ENCODE measurements around the gene ITGB4. TPM values are rescaled to one million over a fixed set of nuclear protein-coding genes. Genes with fewer than 3 reads are reported as not detected.
A peak's percentile ranks its signal among the peaks of the same experiment; 100 is the strongest.

The ITGB4 gene
- total and polyA plus RNA-seq, 2 of the 13 experiments (the other 11 are each of a cell fraction or from before 2014, with no cell fraction given): 6.9 to 14.5 TPM

GRCh38 chr17:75706042-75706728, 15.1 kb upstream of the ITGB4 start:
- H3K4me3 ChIP-seq (replicated peaks in 1 of 3; ENCODE audit: insufficient read depth in 1 of 3, low read depth in 2 of 3, low read length in 3 of 3): no peak overlapping the region
- ATAC-seq: no peak
- ChIA-PET POLR2A (interaction anchor here (0.8 to 1.3 kb wide), 2 partner anchors 41 to 74 kb away, joined by 3 read pairs; no protein-coding TSS in a partner anchor), CTCF (ENCODE audit: low intra/inter-chr PET ratio, low total read pairs) (no interaction called here)
- peaks cover 43 to 65% of the 10 kb centered on the region in 2 experiments for H3K36me3 ChIP-seq (replicated peaks in 1 of 2; ENCODE audit: control insufficient read depth in 1 of 2, insufficient read depth in 2 of 2, low read length in 2 of 2)
- H3K79me2 ChIP-seq (ENCODE audit: insufficient read depth, low read length): no peaks in the 10 kb centered on the region
- no peaks in the 10 kb centered on the region for H4K20me1 ChIP-seq (ENCODE audit: insufficient read depth, low read length)
- no peak overlapping the region for H2AFZ ChIP-seq (ENCODE audit: low read length)
- no peak for FAIRE-seq
- no peaks in the 10 kb centered on the region for H3K4me1 ChIP-seq (ENCODE audit: insufficient read depth, low read length)
- H3K9ac ChIP-seq (ENCODE audit: insufficient read depth, low read depth, low read length): no peak overlapping the region
- TF ChIP-seq ZNF670 (CRISPR knock-in tag; IDR thresholded peaks at IDR 0.05; ENCODE audit: borderline replicate concordance): no peak
- TF ChIP-seq, protein P1, sequence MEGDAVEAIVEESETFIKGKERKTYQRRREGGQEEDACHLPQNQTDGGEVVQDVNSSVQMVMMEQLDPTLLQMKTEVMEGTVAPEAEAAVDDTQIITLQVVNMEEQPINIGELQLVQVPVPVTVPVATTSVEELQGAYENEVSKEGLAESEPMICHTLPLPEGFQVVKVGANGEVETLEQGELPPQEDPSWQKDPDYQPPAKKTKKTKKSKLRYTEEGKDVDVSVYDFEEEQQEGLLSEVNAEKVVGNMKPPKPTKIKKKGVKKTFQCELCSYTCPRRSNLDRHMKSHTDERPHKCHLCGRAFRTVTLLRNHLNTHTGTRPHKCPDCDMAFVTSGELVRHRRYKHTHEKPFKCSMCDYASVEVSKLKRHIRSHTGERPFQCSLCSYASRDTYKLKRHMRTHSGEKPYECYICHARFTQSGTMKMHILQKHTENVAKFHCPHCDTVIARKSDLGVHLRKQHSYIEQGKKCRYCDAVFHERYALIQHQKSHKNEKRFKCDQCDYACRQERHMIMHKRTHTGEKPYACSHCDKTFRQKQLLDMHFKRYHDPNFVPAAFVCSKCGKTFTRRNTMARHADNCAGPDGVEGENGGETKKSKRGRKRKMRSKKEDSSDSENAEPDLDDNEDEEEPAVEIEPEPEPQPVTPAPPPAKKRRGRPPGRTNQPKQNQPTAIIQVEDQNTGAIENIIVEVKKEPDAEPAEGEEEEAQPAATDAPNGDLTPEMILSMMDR (CRISPR knock-in tag; IDR thresholded peaks at IDR 0.05): peak; percentile 21; the same call in 1 of the 2 replicates
- no peak for TF ChIP-seq IRF2 (CRISPR knock-in tag; IDR thresholded peaks at IDR 0.05)
- TF ChIP-seq, protein P2, sequence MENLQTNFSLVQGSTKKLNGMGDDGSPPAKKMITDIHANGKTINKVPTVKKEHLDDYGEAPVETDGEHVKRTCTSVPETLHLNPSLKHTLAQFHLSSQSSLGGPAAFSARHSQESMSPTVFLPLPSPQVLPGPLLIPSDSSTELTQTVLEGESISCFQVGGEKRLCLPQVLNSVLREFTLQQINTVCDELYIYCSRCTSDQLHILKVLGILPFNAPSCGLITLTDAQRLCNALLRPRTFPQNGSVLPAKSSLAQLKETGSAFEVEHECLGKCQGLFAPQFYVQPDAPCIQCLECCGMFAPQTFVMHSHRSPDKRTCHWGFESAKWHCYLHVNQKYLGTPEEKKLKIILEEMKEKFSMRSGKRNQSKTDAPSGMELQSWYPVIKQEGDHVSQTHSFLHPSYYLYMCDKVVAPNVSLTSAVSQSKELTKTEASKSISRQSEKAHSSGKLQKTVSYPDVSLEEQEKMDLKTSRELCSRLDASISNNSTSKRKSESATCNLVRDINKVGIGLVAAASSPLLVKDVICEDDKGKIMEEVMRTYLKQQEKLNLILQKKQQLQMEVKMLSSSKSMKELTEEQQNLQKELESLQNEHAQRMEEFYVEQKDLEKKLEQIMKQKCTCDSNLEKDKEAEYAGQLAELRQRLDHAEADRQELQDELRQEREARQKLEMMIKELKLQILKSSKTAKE (CRISPR knock-in tag; IDR thresholded peaks at IDR 0.05; ENCODE audit: borderline replicate concordance): no peak
- TF ChIP-seq AGO2 (optimal IDR thresholded peaks at IDR 0.05; ENCODE audit: low read depth, low read length): peak; percentile 2
- no peak for TF ChIP-seq ZNF225 (CRISPR knock-in tag; IDR thresholded peaks at IDR 0.05)
- peak in 1 of 2 experiments; percentile 24; a peak in 1 of 4 replicates for TF ChIP-seq POLR2A (IDR thresholded peaks at IDR 0.05; ENCODE audit: insufficient read depth in 1 of 2, low read depth in 2 of 2, low read length in 2 of 2)
- no peak for TF ChIP-seq ATF1 (CRISPR knock-in tag; IDR thresholded peaks at IDR 0.05)
- intact Hi-C loops (cut with micrococcal nuclease; ENCODE audit: unreplicated experiment) (no loop called here), in situ Hi-C loops (cut with HindIII; ENCODE audit: extremely low pct_ligation_motif_present, low pct_unique_long_range_greater_than_20kb) (no loop called here)
- WGBS (ENCODE audit: low lambda C conversion rate): 92% methylated on average over 20 of the region's 20 CpGs
- no peak for DNase-seq (ENCODE audit: low spot score)
- no peaks in the 10 kb centered on the region for H3K27me3 ChIP-seq (ENCODE audit: control insufficient read depth in 1 of 2, insufficient read depth in 2 of 2, low read length in 2 of 2)
- H3K27ac ChIP-seq (ENCODE audit: extremely low read length, insufficient read depth, low read length): no peak overlapping the region
- BruUV-seq (replicated peaks): no TSS peak
- H3K4me2 ChIP-seq (ENCODE audit: low read depth, low read length): no peak overlapping the region
- H3K9me3 ChIP-seq (ENCODE audit: low read length): no peaks in the 10 kb centered on the region
